ENCODE data around the gene LHFPL6.

DNA sequence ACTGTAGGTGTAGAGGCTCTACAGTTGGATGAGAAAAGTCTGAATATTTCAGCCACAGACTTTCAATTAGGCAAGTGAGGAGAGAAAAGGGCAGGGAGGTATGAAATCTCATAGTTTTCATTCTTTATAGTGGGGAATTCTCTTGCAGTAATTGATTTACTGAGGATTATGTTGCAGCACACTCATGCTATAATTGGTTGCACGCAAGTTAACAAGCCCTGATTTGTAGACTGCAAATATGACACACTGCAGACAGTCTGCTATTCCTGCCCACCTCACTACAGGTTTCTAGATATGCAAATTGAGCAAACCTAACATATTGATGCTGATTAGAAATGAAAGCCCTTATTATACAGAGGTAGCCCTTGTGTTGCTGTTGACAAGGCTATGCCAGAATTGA, 139.4 kb downstream of the LHFPL6 start:
- TF ChIP-seq TCF12 (IDR thresholded peaks at IDR 0.05; ENCODE audit: low read depth) (no peak), EP300 (IDR thresholded peaks at IDR 0.05; ENCODE audit: borderline replicate concordance) (no peak)
- TF ChIP-seq, protein P1, sequence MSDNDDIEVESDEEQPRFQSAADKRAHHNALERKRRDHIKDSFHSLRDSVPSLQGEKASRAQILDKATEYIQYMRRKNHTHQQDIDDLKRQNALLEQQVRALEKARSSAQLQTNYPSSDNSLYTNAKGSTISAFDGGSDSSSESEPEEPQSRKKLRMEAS (IDR thresholded peaks at IDR 0.05): no peak
- TF ChIP-seq, protein P2, sequence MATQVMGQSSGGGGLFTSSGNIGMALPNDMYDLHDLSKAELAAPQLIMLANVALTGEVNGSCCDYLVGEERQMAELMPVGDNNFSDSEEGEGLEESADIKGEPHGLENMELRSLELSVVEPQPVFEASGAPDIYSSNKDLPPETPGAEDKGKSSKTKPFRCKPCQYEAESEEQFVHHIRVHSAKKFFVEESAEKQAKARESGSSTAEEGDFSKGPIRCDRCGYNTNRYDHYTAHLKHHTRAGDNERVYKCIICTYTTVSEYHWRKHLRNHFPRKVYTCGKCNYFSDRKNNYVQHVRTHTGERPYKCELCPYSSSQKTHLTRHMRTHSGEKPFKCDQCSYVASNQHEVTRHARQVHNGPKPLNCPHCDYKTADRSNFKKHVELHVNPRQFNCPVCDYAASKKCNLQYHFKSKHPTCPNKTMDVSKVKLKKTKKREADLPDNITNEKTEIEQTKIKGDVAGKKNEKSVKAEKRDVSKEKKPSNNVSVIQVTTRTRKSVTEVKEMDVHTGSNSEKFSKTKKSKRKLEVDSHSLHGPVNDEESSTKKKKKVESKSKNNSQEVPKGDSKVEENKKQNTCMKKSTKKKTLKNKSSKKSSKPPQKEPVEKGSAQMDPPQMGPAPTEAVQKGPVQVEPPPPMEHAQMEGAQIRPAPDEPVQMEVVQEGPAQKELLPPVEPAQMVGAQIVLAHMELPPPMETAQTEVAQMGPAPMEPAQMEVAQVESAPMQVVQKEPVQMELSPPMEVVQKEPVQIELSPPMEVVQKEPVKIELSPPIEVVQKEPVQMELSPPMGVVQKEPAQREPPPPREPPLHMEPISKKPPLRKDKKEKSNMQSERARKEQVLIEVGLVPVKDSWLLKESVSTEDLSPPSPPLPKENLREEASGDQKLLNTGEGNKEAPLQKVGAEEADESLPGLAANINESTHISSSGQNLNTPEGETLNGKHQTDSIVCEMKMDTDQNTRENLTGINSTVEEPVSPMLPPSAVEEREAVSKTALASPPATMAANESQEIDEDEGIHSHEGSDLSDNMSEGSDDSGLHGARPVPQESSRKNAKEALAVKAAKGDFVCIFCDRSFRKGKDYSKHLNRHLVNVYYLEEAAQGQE (IDR thresholded peaks at IDR 0.05; ENCODE audit: low read depth): no peak
